Measurements from ENCODE around the gene KRT13.

KRT13 gene

GRCh38 chr17:41518789-41519449 is 13.5 kb upstream of the KRT13 start, which contains the start of gene KRT15:
TSS of gene KRT15 (minus strand) at chr17:41518890. CDS start at chr17:41518827, 63 bp downstream.
- TF ChIP-seq GATA3 (IDR thresholded peaks at IDR 0.05; ENCODE audit: low read depth, low read length) (no peak), GATA2 (IDR thresholded peaks at IDR 0.05; ENCODE audit: low read depth, low read length) (no peak)

DNA sequence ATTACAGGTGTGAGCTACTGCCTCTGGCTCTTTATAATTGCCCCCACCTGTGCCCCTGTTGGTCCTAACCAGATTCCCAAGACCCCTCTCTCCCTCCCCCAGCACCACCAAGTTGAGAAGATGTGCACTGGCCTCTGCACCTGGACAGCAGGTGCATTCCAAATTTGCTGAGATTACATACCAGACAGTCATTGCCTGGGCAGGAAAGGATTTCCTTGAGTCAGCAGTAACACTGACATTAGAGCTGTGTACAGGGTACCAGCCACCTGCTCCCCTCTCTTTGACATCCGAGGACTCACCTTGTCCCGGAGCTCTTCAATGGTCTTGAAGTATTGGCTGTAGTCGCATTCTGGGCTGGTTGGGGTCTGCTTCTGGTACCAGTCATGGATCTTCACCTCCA is 12.6 kb upstream of the KRT13 start:
- TF ChIP-seq GATA3 (IDR thresholded peaks at IDR 0.05; ENCODE audit: low read depth, low read length): no peak

DNA sequence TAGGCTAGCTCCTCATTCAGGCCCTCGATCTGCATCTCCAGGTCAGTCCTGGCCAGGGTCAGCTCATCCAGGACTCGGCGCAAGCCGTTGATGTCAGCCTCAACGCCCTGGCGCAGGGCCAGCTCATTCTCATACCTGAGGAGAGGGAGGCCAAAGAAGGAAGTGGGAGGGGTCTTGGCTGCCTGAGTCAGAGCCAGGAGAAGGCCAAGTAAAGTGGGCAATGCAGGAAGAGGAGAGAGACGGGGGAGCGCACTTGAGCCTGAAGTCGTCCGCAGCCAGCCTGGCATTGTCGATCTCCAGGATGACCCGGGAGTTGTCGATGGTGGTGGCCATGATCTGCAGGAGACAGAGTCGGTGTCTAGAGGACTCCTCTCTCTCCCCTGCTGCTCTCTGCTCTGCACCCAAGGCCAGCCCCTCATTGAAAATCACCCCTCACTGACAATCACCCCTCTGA is 11.4 kb upstream of the KRT13 start:
- TF ChIP-seq GATA2 (IDR thresholded peaks at IDR 0.05; ENCODE audit: low read depth, low read length) (no peak), GATA3 (IDR thresholded peaks at IDR 0.05; ENCODE audit: low read depth, low read length) (no peak)

GRCh38 chr17:41516147-41516829 is 10.9 kb upstream of the KRT13 start:
- TF ChIP-seq GATA3 (IDR thresholded peaks at IDR 0.05; ENCODE audit: low read depth, low read length): no peak
- TF ChIP-seq GATA2 (IDR thresholded peaks at IDR 0.05; ENCODE audit: low read depth, low read length): no peak

DNA sequence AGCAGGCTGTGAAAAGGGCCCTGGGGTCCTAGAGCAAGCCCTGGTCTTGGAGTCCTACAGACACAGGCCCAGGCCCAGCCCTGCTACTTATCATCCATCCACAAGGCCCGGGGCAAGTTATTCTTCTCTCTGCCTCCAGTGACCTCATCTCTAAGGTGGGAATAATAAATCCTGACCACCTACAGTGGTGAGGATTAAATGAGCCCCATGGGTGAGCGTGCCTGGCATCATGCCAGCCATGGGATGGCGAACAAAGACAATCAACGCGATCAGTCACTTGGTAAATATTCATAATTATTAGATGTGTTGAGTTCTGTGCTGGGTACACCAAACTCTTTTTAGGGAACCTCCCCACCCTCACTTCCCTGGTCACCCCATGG is 7.7 kb upstream of the KRT13 start:
- TF ChIP-seq GATA2 (IDR thresholded peaks at IDR 0.05; ENCODE audit: low read depth, low read length) (no peak), GATA3 (IDR thresholded peaks at IDR 0.05; ENCODE audit: low read depth, low read length) (no peak)

DNA sequence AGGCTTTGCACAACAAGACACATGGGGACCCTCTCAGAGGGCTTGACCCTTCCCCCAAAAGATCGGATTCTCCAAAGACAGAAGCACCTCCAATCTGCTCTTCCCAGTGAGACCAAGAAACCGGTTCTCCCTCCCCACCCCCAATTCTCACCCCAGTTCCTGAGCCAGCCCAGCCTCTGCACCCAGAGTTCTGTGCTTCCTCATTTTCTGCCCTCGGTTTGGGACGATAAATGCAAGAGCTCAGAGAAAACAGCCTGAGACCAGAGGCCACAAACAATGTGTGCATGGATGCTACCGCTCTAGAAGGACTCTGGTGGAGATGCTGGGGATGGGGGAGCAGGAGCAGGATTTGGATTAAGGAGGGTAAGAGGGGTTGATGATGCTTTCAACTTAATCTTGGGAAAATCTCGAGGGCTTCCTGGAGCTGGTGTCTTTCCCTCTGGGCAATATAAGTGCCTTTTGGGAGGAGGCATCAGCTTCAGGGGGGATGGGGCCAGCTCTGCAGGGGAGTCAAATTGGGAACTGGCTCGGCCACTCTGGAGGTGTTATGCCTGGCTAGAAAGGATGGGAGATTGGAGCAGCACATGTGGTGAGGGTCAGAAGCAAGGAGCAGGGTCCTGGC is 7.2 kb upstream of the KRT13 start:
- no peak for TF ChIP-seq GATA3 (IDR thresholded peaks at IDR 0.05; ENCODE audit: low read depth, low read length)
- TF ChIP-seq GATA2 (IDR thresholded peaks at IDR 0.05; ENCODE audit: low read depth, low read length): no peak

- no peak for TF ChIP-seq GATA3 (IDR thresholded peaks at IDR 0.05; ENCODE audit: low read depth, low read length)
- TF ChIP-seq GATA2 (IDR thresholded peaks at IDR 0.05; ENCODE audit: low read depth, low read length): no peak
Measured at GRCh38 chr17:41511716-41512115, 6.3 kb upstream of the KRT13 start.

- TF ChIP-seq GATA3 (IDR thresholded peaks at IDR 0.05; ENCODE audit: low read depth, low read length) (no peak), GATA2 (IDR thresholded peaks at IDR 0.05; ENCODE audit: low read depth, low read length) (no peak)
Measured at GRCh38 chr17:41511116-41511515, 5.7 kb upstream of the KRT13 start.

- TF ChIP-seq GATA2 (IDR thresholded peaks at IDR 0.05; ENCODE audit: low read depth, low read length) (no peak), GATA3 (IDR thresholded peaks at IDR 0.05; ENCODE audit: low read depth, low read length) (no peak)
Measured at GRCh38 chr17:41510251-41511065, 5.0 kb upstream of the KRT13 start.

GRCh38 chr17:41507315-41507880 is 2.0 kb upstream of the KRT13 start:
- no peak for TF ChIP-seq GATA3 (IDR thresholded peaks at IDR 0.05; ENCODE audit: low read depth, low read length)
- TF ChIP-seq GATA2 (IDR thresholded peaks at IDR 0.05; ENCODE audit: low read depth, low read length): no peak

DNA sequence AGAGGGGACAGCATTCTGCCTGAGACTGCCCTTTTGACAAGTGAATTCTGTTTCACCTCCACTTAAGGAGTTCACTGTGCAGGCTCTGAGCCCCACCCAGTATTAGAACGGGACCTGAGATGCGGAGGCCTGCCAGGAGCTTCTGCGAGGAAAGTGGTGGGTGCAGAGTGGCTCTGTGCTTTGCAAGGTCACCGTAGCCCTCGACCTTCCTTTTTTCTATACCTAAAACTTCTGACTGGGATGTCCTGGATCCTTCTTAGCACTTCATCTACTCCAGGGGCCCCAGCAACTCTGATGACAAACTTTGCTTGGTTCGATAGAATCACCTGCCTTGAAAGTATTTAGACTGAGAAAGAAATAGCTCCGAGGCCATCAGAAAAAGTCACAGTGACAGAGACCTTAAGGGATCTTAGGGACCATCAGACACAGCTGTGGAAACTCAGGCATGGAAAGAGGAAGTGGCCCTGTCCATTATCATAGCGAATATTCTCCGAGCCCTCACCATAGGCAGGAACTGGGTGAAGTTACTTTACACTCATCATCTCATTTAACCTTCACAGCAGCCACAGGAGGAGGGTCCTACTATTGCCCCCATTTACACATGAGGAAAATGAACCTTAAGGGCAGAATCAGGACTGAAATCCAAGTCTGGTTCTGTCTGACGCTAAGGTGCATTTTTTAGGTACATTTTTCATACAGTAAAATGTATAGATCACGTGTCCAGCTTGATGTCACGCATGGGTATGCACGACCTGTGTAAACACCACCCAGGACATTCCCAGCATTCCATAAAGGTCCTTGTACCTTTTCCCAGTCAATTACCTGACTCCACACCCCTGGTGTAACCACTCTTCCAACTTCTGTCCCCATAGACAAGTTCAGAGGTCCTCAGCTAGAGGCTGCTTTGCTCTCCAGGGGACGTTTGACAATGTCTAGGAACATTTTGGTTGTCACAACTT is 676 bp upstream of the KRT13 start:
- TF ChIP-seq GATA2 (IDR thresholded peaks at IDR 0.05; ENCODE audit: low read depth, low read length) (no peak), GATA3 (IDR thresholded peaks at IDR 0.05; ENCODE audit: low read depth, low read length) (no peak)

- TF ChIP-seq GATA2 (IDR thresholded peaks at IDR 0.05; ENCODE audit: low read depth, low read length) (no peak), GATA3 (IDR thresholded peaks at IDR 0.05; ENCODE audit: low read depth, low read length) (no peak)
Measured at GRCh38 chr17:41504246-41504977, 1.0 kb downstream of the KRT13 start.

Data from SH-SY5Y (cell line).